Endothelial cell of umbilical vein (primary cell): ENCODE measurements around the gene DIP2C.

Experiments used
- EZH2 ChIP-seq: IDR thresholded peaks from 2 replicates; pipeline ENCODE4 v1.6.1; 2012; ENCODE audit warnings: borderline replicate concordance, low read depth, mild to moderate bottlenecking, moderate library complexity, low read length, inconsistent platforms; ENCODE audit not compliant: severe bottlenecking
- JUN ChIP-seq: IDR thresholded peaks from 2 replicates; pipeline ENCODE4 v1.6.1; 2011; ENCODE audit warnings: borderline replicate concordance, low read depth; ENCODE audit not compliant: insufficient read length, insufficient read depth
- MYC ChIP-seq: IDR thresholded peaks from one replicate; pipeline ENCODE4 v1.6.1; 2011; ENCODE audit warnings: mild to moderate bottlenecking, low read depth, low read length
- POLR2A ChIP-seq: IDR thresholded peaks from 2 replicates; pipeline ENCODE4 v1.6.1; 2012; ENCODE audit warnings: low read depth, mild to moderate bottlenecking, control low read depth, low read length
- TF ChIP-seq, protein P1 (sequence below), 2 donors: IDR thresholded peaks; 1 replicate in 1 of 2; 2 replicates in 1 of 2; pipeline ENCODE4 v1.5.1; 2011; ENCODE audit warnings: low read length in 2 of 2, mild to moderate bottlenecking in 2 of 2, moderate library complexity in 2 of 2, control low read depth in 1 of 2, inconsistent platforms in 1 of 2, low read depth in 1 of 2; ENCODE audit not compliant: insufficient read depth in 1 of 2; ENCODE audit errors: extremely low read depth in 1 of 2

- TF ChIP-seq, protein P1, sequence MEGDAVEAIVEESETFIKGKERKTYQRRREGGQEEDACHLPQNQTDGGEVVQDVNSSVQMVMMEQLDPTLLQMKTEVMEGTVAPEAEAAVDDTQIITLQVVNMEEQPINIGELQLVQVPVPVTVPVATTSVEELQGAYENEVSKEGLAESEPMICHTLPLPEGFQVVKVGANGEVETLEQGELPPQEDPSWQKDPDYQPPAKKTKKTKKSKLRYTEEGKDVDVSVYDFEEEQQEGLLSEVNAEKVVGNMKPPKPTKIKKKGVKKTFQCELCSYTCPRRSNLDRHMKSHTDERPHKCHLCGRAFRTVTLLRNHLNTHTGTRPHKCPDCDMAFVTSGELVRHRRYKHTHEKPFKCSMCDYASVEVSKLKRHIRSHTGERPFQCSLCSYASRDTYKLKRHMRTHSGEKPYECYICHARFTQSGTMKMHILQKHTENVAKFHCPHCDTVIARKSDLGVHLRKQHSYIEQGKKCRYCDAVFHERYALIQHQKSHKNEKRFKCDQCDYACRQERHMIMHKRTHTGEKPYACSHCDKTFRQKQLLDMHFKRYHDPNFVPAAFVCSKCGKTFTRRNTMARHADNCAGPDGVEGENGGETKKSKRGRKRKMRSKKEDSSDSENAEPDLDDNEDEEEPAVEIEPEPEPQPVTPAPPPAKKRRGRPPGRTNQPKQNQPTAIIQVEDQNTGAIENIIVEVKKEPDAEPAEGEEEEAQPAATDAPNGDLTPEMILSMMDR (IDR thresholded peaks at IDR 0.05; ENCODE audit: extremely low read depth in 1 of 2, insufficient read depth in 1 of 2, low read depth in 1 of 2, low read length in 2 of 2), result no peak
- TF ChIP-seq POLR2A, result no peak
- TF ChIP-seq EZH2, result no peak
- TF ChIP-seq MYC, result no peak
- TF ChIP-seq JUN, result no peak
These were observed 285.1 kb downstream of the DIP2C start for GRCh38 chr10:404346-404745.
